HG03135 (cell line): ENCODE data around the gene SLC16A9.

Experiments used
- ATAC-seq: cut with Tn5 transposase; IDR thresholded peaks from one replicate; pipeline ENCODE4 v1.9.1; 2021; ENCODE audit warnings: mild to moderate bottlenecking, moderate library complexity; ENCODE audit not compliant: unreplicated experiment

The SLC16A9 gene

DNA sequence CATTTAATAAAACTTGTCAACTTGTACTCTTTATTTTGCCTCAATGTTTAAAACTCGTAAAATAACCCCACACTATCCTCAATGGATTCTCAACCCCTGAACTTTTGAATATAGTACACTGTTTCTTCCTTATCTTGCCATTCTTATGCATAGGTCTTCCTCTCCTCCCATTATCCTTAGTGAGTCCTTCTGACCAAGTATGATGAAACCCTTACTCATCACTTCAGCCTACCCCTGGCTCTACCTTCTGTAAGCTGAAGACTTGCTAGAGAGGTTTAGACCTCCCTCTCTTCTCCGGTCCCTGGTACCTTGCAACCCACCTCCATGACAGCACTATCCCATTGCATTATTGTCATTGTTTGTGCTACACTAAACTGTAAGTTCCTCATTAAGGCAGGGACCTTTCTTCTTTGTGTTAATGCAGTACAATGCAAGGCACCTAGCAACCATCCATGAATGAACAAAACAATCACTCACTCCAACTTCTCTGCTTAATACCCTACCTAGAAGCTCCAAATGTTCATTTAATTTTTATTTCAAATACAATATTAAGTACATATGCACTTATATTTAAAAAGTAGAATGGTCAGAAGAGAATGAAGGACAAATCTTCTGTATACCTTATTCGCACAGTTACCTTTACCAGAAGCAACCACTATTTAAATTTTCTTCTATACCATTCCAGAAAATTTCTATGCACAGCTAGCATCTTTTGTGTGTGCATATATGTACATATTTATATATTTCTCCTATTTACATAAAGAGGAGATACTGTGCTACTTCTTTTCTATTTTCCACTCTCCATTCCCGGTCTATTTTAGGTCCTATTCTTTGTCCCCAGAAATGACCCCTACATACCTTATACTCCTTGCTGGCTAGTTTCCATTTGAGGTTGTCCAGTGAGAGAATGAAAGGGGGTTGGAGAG lies 77.5 kb downstream of the SLC16A9 start:
- ATAC-seq: no peak

- ATAC-seq: no peak
Observed at GRCh38 chr10:59631237-59631636, 78.4 kb downstream of the SLC16A9 start.

DNA sequence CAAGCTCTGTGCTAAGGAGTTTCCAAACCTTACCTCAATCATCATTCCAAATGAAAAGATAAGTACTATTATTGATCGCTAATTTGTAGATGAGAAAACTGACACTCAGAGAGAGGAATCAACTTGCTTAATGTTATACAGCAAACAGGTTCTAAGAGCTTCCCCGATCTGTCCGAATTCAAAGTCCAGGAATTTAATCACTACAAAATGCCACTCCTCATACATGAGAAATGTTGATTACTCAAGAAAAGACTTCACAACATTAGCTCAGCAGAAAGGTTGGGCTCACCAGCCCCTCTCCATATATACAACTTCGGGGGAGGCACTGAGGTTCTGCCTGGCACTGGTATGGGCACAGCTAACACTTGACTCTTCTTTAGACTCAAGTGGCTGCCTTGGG lies 80.7 kb downstream of the SLC16A9 start:
- no peak for ATAC-seq

GRCh38 chr10:59628456-59628855 lies 81.2 kb downstream of the SLC16A9 start:
- ATAC-seq: no peak

DNA sequence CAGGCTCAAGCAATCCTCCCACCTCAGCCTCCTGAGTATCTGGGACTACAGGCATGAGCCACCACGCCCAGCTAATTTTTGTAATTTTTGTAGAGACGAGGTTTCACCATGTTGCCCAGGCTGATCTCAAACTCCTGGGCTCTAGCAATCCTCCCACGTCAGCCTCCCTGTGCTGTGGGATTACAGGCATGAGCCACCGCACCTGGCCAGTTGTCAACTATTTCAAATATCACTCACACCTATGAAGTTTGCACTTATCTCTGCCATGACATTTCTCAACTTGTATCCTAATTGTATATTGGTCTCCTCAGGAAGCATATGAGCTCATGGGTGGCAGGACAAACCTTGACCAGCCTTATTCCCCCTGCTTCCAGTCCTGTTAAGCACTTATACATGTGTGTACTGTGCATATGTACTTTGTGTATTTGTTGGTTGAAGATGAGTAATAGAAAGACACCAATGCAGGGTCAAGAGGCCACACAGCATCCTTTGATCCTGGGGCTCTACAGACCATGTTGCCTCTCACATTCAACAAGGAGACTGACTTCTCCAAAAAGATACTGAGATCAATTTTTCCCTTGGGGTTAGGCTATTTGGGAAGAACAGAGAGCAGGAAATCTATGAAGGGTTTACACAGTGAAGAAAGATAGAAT lies 82.2 kb downstream of the SLC16A9 start:
- no peak for ATAC-seq

- ATAC-seq: no peak
Observed at GRCh38 chr10:59626523-59626869, 83.2 kb downstream of the SLC16A9 start.

DNA sequence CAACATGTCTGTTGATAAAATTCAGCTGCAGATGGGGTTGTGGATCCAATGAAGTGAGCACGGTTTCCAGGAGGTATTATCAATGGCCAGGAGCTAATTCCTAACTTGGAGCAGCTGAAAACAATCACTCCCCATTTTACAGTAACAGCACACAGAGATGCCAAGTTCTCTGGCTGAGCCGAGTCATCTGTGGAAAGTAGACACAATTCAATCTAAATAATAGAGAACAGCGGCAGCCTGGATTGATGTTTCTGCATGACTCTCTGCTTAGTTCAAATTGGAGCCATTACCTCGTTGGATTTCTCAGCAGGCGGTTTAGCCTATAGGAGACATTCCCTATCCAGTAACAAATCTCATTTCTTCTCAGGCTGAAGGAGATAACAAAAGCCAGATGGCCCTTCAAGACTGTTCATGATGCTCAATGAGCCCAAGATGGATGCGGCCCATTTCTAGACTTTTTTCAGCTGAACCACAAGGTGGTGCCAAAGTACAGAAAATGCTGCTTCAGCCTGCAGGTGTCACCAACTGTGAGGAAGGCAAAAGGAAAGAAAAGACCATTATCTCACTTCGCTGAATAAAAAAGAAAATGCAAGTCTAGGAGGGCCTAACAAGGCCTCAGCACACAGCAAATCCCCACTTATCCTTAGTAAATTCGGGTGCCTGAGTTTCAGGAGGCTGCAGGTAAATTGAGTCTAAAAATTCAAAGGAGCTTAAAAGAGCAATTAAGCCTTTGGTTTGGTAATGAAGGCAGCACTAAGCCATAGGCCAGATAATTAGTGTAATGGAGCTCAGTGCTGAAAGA lies 83.7 kb downstream of the SLC16A9 start:
- ATAC-seq: peak; percentile 90

- ATAC-seq: no peak
Observed at GRCh38 chr10:59624951-59625350, 84.7 kb downstream of the SLC16A9 start.

DNA sequence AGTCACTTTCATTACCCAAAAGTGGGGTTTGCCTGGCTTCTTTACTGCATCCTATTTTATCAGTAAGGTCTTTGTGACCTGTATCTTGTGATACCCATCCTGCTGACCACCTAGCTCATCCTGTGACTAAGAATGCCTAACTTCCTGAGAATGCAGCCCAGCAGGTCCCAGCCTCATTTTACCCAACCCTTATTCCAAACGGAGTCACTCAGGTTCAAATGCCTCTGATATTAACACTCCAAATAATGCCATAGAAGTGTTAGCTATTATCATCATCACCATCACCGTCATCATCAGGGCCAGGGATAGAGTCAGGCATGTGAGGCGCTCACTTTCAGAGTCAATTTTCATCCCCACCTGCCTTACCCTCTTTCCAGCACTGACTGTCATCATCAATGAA lies 85.5 kb downstream of the SLC16A9 start:
- ATAC-seq: no peak

DNA sequence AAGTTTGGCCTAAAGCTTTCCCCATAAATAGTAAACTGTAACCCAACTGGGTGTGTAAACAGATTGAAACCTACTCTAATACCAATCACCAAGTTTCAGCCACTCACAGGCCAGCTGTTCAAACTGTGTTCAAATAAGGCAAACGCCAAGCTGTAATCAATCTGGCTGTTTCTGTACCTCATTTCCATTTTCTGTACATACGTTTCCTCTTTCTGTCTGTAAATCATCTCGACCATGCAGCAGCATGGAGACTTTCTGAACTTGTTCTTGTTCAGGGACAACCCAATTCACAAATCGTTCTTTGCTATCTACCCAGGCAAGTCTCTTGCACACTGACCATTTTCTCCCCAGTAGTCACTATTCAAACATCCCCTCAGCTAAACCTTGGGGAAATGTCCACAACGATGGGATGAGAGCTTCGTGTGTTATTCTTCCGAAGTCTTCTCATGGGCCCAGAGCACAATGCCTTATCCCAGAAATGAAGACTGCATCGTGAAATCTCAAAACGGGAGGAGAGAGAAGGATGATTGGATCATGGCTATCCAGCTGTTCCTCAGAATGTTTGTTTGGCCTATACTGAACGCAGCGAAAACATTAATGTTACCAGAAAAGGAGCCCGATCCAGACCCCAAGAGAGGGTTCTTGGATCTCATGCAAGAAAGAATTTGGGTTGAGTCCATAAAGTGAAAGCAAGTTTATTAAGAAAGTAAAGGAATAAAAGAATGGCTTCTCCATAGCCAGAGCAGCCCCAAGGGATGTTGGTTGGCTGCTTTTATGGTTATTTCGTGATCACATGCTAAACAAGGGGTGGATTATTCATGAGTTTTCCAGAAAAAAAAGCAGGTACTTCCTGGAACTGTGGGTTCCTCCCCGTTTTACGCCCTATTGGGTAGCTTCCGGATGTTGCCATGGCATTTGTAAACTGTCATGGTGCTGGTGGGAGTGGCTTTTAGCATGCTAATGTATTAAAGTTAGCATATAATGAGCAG lies 86.2 kb downstream of the SLC16A9 start:
- no peak for ATAC-seq

GRCh38 chr10:59622320-59623132 lies 87.1 kb downstream of the SLC16A9 start:
- no peak for ATAC-seq

DNA sequence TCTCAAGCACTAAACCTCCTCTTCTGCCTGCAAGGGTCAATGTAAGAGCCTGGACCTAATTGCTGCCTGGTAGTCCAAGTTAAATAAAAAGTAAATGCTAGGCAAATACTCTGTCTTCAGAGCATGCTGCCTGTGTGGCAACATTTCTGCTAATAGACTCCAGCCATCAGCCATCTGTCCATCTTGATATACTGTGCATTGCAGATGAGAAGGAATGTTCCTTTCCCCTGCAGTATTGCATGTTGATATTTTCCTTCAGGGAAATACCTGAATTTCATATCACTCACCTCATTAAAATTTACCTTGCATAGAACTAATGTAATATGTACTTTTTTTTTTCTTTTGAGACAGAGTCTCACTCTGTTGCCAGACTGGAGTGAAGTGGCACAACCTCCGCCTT lies 87.9 kb downstream of the SLC16A9 start:
- no peak for ATAC-seq

- no peak for ATAC-seq
Observed at GRCh38 chr10:59618666-59619065, 91.0 kb downstream of the SLC16A9 start.

GRCh38 chr10:59617996-59618395 lies 91.7 kb downstream of the SLC16A9 start:
- no peak for ATAC-seq

GRCh38 chr10:59611048-59611447 lies 98.6 kb downstream of the SLC16A9 start:
- no peak for ATAC-seq

GRCh38 chr10:59607970-59608369 lies 101.7 kb downstream of the SLC16A9 start:
- ATAC-seq: no peak

DNA sequence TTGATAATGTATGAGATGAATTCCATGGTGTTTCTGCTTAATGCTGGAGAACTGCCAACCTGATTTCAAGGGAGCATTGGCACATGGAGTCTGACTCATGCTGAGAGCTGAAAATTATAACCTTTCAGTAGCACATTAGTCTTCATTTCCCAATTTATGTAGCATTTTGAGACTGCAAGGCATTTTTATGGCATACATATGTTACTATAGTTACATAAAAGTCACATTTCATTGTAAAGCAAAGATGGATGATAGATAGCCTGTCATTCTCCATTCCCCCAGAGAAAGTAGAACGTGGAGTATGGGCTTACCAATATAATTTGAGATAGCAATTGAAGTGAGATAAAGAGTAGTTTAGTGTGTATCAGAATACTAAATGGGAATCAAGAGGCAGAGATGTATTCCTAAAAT lies 103.1 kb downstream of the SLC16A9 start:
- no peak for ATAC-seq

DNA sequence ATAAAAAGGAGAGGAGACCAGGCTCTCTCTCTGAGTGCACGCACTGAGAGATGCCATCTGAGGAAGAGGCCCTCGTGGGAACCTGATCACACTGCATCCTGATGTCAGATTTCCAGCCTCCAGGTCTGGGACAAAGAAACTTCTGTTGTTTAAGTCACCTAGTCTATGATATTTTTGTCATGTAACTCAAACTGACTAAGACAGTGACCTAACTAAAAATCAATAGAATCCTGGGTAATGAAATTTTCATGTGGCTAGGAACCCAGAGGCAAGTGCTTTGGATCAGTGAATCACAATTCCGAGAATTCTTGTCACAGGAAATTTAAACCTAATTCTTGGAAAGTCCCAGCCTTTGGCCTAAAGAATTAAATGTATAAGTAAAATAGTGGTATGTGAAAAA lies 107.7 kb downstream of the SLC16A9 start:
- ATAC-seq: no peak
